Ectodermal cell (in vitro differentiated cells): Measurements from ENCODE around the gene CCNJL.
"Not testable (repeated sequence)": the region's sequence is repeated elsewhere in the genome, so short reads cannot be mapped to it uniquely, and the experiment has no call there.

Experiments used
- H3K27ac ChIP-seq: 2 replicates; pipeline ENCODE4 v1.7.0; 2013; ENCODE audit warnings: mild to moderate bottlenecking, low read depth, low read length; ENCODE audit not compliant: insufficient read depth, poor library complexity, severe bottlenecking
- H3K27me3 ChIP-seq: 2 replicates; pipeline ENCODE4 v1.7.0; 2013; ENCODE audit warnings: mild to moderate bottlenecking, low read length; ENCODE audit not compliant: insufficient read depth, control insufficient read depth, poor library complexity, severe bottlenecking
- H3K36me3 ChIP-seq: one replicate; pipeline ENCODE4 v1.7.0; 2013; ENCODE audit warnings: low read length; ENCODE audit not compliant: control insufficient read depth, insufficient read depth
- H3K4me1 ChIP-seq: one replicate; pipeline ENCODE4 v1.7.0; 2013; ENCODE audit warnings: low read length; ENCODE audit not compliant: control insufficient read depth, insufficient read depth
- H3K4me3 ChIP-seq: 2 replicates; pipeline ENCODE4 v1.7.0; 2013; ENCODE audit warnings: low read depth, low read length, control low read depth; ENCODE audit not compliant: insufficient read depth
- H3K9me3 ChIP-seq: 2 replicates; pipeline ENCODE4 v1.7.0; 2013; ENCODE audit warnings: mild to moderate bottlenecking, low read length, moderate library complexity; ENCODE audit not compliant: control insufficient read depth
- WGBS, 2 experiments: methylation state at CpG; one replicate each; pipeline ENCODE4 v1.1.7; 2013; ENCODE audit warnings: missing lambda C conversion rate in 2 of 2; 5-methylcytosine and 5-hydroxymethylcytosine counted together

Gene CCNJL

DNA sequence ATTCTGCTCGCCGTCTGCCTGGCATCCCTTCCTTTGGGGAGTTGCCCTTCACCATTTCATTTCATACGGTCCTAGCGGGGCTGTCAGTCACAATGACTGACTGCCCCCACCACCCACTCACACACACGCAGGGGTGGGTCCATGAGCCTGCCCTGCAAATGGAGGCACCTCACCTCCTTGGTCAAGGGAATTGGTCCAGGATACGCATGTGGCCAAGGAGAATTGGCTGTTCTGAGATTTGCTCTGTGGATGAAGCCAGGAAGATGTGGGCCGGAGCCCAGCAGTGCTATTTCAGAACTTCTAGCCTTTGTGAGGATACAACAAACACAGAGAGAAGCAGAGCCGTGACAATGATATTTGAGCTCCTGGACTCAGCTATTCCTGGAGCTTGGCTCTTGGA is 41.0 kb upstream of the CCNJL start:
- no peak overlapping the region for H3K4me3 ChIP-seq
- no peak overlapping the region for H3K27ac ChIP-seq
- no peaks in the 10 kb centered on the region for H3K36me3 ChIP-seq
- peaks cover 6% of the 10 kb centered on the region for H3K4me1 ChIP-seq
- no peaks in the 10 kb centered on the region for H3K27me3 ChIP-seq
- WGBS, 2 experiments = 88 to 89% methylated on average over 8 of the region's 8 CpGs
- no peaks in the 10 kb centered on the region for H3K9me3 ChIP-seq

DNA sequence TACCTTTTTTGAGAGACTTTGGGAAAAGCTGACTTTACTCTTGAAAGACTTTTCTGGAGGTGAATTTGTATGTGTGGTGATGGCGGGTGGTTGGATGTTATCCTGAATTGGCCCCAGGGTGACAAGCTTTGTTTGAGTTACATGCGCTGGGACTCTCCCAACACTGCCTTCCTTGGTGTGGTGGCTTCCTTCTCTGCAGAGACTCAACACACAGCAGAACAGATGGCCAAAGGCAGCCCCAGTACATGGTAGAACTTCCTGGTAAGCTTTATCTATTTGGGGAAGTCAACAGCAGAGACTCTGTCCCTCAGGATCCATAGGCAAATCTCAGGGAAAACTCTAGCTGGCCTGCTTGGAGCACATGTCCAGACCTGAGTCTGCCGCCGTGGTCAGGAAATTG is 39.9 kb upstream of the CCNJL start:
- 95 to 97% methylated on average over 4 of the region's 4 CpGs for WGBS, 2 experiments

DNA sequence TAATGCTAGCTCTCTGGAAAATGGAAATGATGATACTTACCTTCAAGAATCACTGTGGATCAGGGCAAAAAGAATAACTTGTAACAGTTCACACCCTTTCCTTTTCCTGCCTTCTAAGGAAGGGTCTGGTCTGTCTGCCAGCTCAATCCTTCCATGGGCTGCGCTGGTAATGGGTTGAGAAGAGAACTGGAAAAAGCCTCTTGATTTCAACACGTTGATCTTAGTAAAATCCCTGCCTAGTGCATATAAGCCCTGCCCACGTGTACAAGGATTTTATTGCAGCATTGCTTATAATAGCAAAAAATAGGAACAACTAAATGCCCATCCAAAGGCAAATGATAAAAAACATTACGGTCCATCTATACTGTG is 37.6 kb upstream of the CCNJL start:
- 92% methylated on average over 3 to 4 of the region's 4 CpGs for WGBS, 2 experiments
- no peaks in the 10 kb centered on the region for H3K27me3 ChIP-seq
- no peaks in the 10 kb centered on the region for H3K9me3 ChIP-seq
- H3K4me3 ChIP-seq = no peak overlapping the region
- H3K27ac ChIP-seq = no peak overlapping the region
- no peaks in the 10 kb centered on the region for H3K4me1 ChIP-seq
- no peaks in the 10 kb centered on the region for H3K36me3 ChIP-seq

More for the DNA sequence above, 39.9 kb upstream of the CCNJL start:
- Histone ChIP-seq H3K9me3 (no peaks in the 10 kb centered on the region), H3K36me3 (no peaks in the 10 kb centered on the region), H3K27ac (no peak overlapping the region), H3K4me1 (no peaks in the 10 kb centered on the region), H3K4me3 (no peak overlapping the region), H3K27me3 (no peaks in the 10 kb centered on the region)

DNA sequence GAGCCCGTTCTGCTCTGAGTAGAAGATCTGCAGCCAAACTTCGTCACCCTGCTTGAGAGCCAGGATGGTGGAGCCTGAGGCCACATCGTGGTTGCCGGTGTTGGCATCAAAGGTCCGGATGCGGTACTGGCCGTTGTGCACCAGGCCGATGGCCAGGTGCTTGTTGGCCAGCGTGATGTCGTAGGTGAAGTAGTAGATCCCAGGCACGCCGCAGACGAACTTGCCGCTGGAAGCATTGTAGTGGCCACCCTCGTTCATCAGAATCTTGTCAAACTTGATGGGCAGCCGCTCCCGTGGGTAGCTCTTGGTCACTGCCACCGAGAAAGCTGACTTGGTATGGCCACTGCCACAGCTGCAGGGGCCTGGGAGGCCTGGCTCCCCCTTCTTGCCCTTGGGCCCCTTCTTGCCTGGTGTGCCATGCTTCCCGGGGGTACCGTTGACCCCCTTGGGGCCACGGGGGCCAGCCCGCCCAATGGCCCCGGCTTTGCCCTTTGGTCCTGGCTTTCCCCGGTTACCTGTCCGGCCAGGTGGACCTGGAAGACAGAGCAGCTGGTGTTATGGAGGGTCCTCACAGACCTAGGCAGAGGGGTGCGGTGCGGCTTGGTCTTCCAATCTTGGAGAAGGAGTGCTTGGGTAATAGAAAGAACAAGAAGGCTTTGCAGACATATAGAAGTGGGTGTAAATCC is 37.0 kb upstream of the CCNJL start:
- 95 to 96% methylated on average over 27 of the region's 27 CpGs for WGBS, 2 experiments
- Histone ChIP-seq H3K27ac (no peak overlapping the region), H3K27me3 (no peaks in the 10 kb centered on the region), H3K9me3 (no peaks in the 10 kb centered on the region), H3K4me3 (no peak overlapping the region), H3K36me3 (no peaks in the 10 kb centered on the region), H3K4me1 (no peaks in the 10 kb centered on the region)

DNA sequence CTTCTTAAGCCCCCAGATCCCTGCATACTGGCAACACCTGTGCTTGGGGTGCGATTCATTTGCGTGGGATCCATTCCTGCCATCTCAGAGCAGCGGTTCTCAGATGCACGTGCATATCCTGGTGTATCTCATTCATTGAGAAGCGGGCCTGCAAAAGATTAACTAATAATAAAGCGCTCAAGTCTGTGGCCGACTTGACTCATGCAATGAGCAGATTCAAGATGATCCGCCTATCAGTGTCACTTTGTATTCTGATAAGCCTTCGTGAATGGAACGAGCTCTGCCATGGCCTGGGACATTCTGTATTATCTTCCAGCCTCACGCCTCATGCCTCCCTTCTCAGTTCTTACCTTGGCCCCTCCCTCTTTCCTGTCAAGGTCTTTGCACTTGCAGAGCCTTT is 35.7 kb upstream of the CCNJL start:
- Histone ChIP-seq H3K36me3 (no peaks in the 10 kb centered on the region), H3K4me3 (no peak overlapping the region), H3K9me3 (no peaks in the 10 kb centered on the region), H3K4me1 (no peaks in the 10 kb centered on the region), H3K27me3 (no peaks in the 10 kb centered on the region), H3K27ac (no peak overlapping the region)
- 89 to 91% methylated on average over 11 of the region's 11 CpGs for WGBS, 2 experiments

DNA sequence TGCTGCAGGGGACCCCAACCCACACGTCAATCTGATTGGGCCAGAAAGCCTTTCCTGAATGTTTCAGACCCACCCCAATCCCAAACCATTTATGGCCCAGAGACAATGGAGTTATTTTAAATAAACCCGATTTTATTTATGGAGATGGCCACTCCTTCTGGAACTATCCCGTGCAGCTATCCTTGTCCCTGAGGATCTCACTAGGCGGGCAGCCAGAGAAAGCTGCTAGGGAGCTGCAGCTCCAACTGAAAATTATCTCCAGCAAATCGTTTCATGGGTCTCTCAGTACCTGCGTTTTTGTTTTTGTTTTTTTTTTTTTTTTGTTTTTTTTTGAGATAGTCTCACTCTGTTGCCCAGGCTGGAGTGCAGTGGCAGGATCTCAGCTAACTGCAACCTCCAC is 35.1 kb upstream of the CCNJL start:
- H3K4me3 ChIP-seq = no peak overlapping the region
- no peaks in the 10 kb centered on the region for H3K9me3 ChIP-seq
- no peaks in the 10 kb centered on the region for H3K27me3 ChIP-seq
- H3K36me3 ChIP-seq = no peaks in the 10 kb centered on the region
- 92 to 95% methylated on average over 6 of the region's 6 CpGs for WGBS, 2 experiments
- H3K4me1 ChIP-seq = no peaks in the 10 kb centered on the region
- H3K27ac ChIP-seq = no peak overlapping the region

DNA sequence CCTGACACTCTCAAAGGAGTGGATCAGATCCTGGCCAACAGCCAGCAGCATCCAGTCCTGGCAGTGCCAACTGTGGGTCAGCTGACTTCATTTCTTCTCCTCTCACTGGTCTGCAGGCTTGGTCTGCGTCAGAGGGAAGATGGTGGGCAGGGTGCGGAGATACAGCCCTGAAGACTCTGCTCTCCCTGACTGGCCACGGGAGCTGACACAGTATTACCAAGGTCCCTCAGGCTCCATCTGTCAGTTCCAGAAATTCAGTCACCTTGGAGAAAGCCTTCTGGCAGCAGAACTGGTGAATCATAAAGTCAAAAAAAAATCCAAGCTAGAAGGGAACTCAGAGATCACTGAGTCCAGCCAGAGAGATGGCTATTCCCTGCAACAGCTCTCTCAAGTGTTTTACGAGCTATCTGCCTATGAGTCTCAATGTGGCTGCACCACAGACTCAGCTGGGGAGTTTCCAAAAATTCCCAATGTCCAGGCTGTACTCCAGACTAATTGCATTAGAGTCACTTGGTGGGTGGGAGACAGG is 30.1 kb upstream of the CCNJL start:
- Histone ChIP-seq H3K27me3 (no peaks in the 10 kb centered on the region), H3K36me3 (no peaks in the 10 kb centered on the region), H3K4me3 (no peak overlapping the region), H3K4me1 (no peaks in the 10 kb centered on the region), H3K27ac (no peak overlapping the region), H3K9me3 (no peaks in the 10 kb centered on the region)
- 90 to 95% methylated on average over 4 of the region's 4 CpGs for WGBS, 2 experiments

DNA sequence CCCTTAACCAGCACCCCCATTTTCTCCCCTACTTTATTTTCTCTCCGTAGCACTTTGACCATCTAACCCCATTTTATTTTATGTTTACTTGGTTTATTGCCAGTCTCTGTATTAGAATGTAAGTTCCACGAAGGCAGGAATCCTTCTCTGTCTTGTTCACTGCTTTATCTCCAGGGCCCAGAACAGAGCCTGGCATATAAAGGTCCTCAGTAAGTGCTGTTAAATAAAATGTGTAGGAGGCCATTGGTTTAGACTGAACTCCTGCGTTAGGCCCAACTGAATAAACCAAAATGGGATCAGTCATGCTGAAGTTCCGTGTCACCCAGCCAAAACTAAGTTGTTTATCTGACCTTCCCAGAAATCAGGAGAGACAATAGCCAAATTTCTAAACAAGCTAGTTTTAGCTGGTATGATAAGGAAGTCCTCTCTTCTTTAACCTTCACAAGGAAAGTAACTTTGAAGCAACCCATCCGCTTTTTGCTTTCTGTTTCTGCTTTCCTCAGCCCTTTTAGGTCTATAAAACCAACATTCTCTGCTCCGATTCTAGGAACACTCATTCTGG is 29.0 kb upstream of the CCNJL start:
- H3K4me3 ChIP-seq = no peak overlapping the region
- no peaks in the 10 kb centered on the region for H3K4me1 ChIP-seq
- WGBS, 2 experiments = 86 to 90% methylated on average over 6 of the region's 6 CpGs
- H3K9me3 ChIP-seq = no peaks in the 10 kb centered on the region
- no peak overlapping the region for H3K27ac ChIP-seq
- no peaks in the 10 kb centered on the region for H3K36me3 ChIP-seq
- no peaks in the 10 kb centered on the region for H3K27me3 ChIP-seq

DNA sequence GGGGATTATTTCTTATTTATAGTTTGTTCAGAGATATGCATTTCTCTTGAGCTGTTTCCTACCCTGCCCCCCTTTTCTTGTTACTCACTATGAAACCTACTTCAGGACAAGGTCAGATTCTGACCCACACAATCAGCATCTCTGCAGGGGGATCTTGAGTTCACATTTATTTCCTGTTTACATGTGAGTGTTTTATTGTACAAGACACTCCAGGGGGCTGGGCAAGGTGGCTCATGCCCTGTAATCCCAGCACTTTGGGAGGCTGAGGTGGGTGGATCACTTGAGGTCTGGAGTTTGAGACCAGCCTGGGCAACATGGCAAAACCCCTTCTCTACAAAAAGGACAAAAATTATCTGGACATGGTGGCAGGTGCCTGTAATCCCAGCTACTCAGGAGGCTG is 28.1 kb upstream of the CCNJL start:
- not testable (repeated sequence) for H3K4me3 ChIP-seq, H3K27ac ChIP-seq, H3K9me3 ChIP-seq, H3K4me1 ChIP-seq, H3K36me3 ChIP-seq, H3K27me3 ChIP-seq

DNA sequence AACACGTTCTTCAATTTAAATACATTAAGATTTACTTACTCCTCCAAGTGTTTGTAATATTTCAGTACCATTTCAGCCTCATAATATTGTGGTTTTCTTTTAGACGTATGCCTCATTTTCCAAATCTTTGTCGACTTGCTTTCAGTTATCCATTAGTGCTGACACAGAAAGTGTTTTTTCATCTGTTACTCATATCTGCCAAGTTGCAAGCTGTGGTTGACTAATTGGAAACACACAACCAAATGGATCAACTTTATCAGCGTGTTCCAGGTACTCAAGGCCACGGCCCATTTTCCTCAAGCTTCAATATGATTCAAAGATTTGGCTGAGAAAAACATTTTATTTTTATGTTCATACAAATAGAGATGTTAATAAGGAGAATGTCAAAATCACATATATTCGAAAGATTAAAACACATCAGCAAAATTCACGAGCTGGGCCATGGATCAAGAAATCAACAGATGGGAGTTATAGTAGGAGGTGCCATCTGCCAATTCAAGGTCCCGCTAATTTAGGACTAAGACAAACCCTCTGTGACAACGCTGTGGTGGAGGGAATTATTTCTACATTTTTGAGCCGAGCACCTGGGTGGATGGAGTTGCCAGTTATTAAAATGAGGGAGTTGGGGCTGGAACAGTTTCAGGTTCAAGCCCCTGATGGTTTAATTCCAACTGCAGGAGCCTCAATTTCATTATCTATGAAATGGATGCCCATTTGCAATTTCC is 27.2 kb upstream of the CCNJL start:
- no peak overlapping the region for H3K27ac ChIP-seq

More for the DNA sequence above, 27.2 kb upstream of the CCNJL start:
- Histone ChIP-seq H3K4me1 (no peaks in the 10 kb centered on the region), H3K36me3 (no peaks in the 10 kb centered on the region), H3K27me3 (no peaks in the 10 kb centered on the region), H3K9me3 (no peaks in the 10 kb centered on the region), H3K4me3 (no peak overlapping the region)
- 90 to 91% methylated on average over 10 of the region's 10 CpGs for WGBS, 2 experiments
